Measurements from ENCODE around the gene ANK2.

The ANK2 gene

GRCh38 chr4:113049421-113050370 lies at the start of gene ANK2:
ANK2 (plus strand) TSS chr4:113049653; CDS start chr4:113049729, 76 bp downstream.
- Mint-ChIP-seq H3K27ac (no peak within 1 kb of the TSS), H3K36me3 (ENCODE audit: low read depth) (no peaks in the 10 kb centered on the region), H3K4me3 (no peak within 1 kb of the TSS), H3K9me3 (no peaks in the 10 kb centered on the region), H3K27me3 (ENCODE audit: low read depth) (no peaks in the 10 kb centered on the region), H3K4me1 (no peaks in the 10 kb centered on the region)
- TF ChIP-seq CTCF (IDR thresholded peaks at IDR 0.05; ENCODE audit: unreplicated experiment in 3 of 3), result no peak

- no peak overlapping the region for H3K4me3 Mint-ChIP-seq
Measured at GRCh38 chr4:113003841-113004240, 45.6 kb upstream of the ANK2 start.

GRCh38 chr4:113004655-113005054 lies 44.8 kb upstream of the ANK2 start:
- TF ChIP-seq CTCF (IDR thresholded peaks at IDR 0.05; ENCODE audit: unreplicated experiment in 3 of 3), result no peak
- H3K36me3 Mint-ChIP-seq (ENCODE audit: low read depth), result no peaks in the 10 kb centered on the region
- no peaks in the 10 kb centered on the region for H3K27me3 Mint-ChIP-seq (ENCODE audit: low read depth)
- peaks cover 12% of the 10 kb centered on the region for H3K4me1 Mint-ChIP-seq
- H3K27ac Mint-ChIP-seq, result no peak overlapping the region
- H3K4me3 Mint-ChIP-seq, result no peak overlapping the region
- H3K9me3 Mint-ChIP-seq, result no peaks in the 10 kb centered on the region

More at GRCh38 chr4:113003841-113004240, 45.6 kb upstream of the ANK2 start:
- TF ChIP-seq CTCF (IDR thresholded peaks at IDR 0.05; ENCODE audit: unreplicated experiment in 3 of 3), result no peak
- no peaks in the 10 kb centered on the region for H3K27me3 Mint-ChIP-seq (ENCODE audit: low read depth)
- no peaks in the 10 kb centered on the region for H3K9me3 Mint-ChIP-seq
- peaks cover 10% of the 10 kb centered on the region for H3K4me1 Mint-ChIP-seq
- no peak overlapping the region for H3K27ac Mint-ChIP-seq
- no peaks in the 10 kb centered on the region for H3K36me3 Mint-ChIP-seq (ENCODE audit: low read depth)

- Mint-ChIP-seq H3K4me3 (no peak overlapping the region), H3K4me1 (peaks cover 17% of the 10 kb centered on the region), H3K36me3 (ENCODE audit: low read depth) (no peaks in the 10 kb centered on the region), H3K9me3 (no peaks in the 10 kb centered on the region), H3K27ac (no peak overlapping the region), H3K27me3 (ENCODE audit: low read depth) (no peaks in the 10 kb centered on the region)
- TF ChIP-seq CTCF (IDR thresholded peaks at IDR 0.05; ENCODE audit: unreplicated experiment in 3 of 3), result no peak
Measured at GRCh38 chr4:113006632-113007031, 42.8 kb upstream of the ANK2 start.

GRCh38 chr4:113007151-113007550 lies 42.3 kb upstream of the ANK2 start:
- Mint-ChIP-seq H3K4me1 (peaks cover 17% of the 10 kb centered on the region), H3K9me3 (no peaks in the 10 kb centered on the region), H3K36me3 (ENCODE audit: low read depth) (no peaks in the 10 kb centered on the region), H3K27me3 (ENCODE audit: low read depth) (no peaks in the 10 kb centered on the region), H3K4me3 (no peak overlapping the region), H3K27ac (no peak overlapping the region)
- TF ChIP-seq CTCF (IDR thresholded peaks at IDR 0.05; ENCODE audit: unreplicated experiment in 3 of 3), result no peak
